OCI-M2 (cell line): ENCODE measurements around the gene CHIC2.

Experiments used
- DNase-seq: peaks from one replicate; lab custom pipeline; 2025; ENCODE audit not compliant: unreplicated experiment; lab: John Stamatoyannopoulos, UW

The CHIC2 gene

GRCh38 chr4:54011201-54011600 is 53.2 kb downstream of the CHIC2 start:
- DNase-seq: no peak

DNA sequence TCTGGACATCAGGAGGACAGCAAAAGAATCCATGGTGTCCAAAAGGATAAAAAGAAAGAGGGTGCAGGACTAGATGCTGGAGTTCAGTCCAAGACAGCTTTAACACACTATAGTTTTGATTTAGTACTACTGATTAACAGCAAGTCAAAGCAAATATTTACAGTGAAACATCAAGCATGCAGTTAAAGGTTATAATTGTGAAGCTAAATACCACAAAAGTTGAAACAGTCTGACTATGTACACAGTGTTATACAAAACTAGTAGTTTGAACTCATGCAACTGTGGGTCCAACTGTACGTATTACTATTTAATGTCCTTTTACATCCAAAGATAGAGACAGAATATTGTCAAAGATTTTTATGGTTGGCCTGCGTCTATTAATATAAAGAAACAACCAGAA is 57.6 kb downstream of the CHIC2 start:
- no peak for DNase-seq

DNA sequence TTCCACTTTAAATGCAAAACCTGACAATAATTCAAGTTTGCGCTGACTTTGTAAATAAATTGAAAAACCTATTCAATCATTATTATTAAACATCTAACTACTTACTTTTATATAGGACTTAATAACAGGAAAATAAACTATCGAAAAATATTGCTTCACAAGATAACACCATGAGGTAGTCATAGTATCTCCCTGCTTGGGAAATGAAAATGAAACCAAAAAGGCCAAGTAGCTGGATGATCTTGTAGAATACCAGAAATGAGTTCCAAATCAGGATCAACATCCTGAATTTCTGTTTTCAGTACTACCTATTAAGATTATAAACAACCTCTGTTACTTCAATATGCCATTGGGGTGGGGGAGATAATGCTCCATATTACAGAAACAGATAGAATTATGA is 58.9 kb downstream of the CHIC2 start:
- no peak for DNase-seq

DNA sequence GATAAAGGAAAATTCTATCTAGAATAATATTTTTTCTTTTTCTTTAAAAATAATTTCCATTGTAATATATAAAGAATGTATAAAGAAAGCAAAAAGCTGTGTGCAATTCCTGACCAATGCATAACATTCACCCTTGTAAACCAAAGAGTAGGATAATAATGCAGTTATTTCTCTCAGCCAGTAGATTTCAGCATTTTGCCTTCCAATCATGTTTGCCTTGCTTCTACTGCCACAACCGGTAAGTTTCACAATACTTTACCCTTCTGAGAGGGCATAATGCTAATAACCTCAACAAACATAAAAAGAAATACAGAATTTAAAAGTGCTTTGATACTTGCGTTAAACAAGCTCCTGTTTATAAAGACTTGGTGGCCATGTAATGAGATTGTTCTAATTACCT is 59.9 kb downstream of the CHIC2 start:
- DNase-seq: no peak

GRCh38 chr4:54001668-54002365 is 62.6 kb downstream of the CHIC2 start:
- DNase-seq: no peak

DNA sequence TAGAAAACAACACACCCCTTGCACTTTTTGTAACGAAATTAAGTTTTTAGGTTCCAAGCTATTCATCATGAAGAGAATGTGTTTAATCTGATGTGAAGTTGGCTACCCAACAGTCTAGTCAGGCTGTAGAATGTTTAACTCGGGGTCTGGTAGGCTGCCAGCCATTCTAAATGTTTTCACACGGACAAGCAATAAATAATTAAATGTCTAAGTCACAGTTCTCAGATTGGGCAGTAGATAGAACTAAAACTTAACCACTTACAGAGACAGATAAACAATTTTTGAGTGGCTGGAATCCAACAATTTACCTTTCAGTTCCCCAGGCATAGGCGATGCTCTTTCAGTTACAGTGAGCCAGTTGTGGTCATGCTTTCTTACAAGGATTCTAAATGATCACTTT is 66.5 kb downstream of the CHIC2 start:
- DNase-seq: no peak

GRCh38 chr4:53994382-53995102 is 69.9 kb downstream of the CHIC2 start:
- no peak for DNase-seq

DNA sequence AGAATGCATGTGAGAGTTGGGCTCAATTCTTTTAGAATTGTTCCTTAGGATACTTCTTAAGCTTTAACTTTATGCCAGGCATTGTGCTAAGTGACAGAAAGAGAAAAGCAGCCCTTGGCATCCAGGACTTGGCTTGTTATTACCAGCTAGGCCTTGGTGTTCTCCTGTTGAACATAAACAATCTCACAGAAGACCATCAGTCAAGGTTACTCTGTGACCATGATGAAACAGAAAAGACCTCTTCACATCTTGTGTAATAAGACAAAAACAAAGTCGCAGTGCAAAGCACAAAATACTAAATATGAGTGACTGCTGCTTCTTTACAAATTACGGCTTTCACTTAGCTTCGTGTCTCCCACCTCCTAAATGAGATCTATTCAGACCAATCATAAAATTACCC is 71.6 kb downstream of the CHIC2 start:
- DNase-seq: no peak

- no peak for DNase-seq
Observed at GRCh38 chr4:53991821-53992220, 72.6 kb downstream of the CHIC2 start.

DNA sequence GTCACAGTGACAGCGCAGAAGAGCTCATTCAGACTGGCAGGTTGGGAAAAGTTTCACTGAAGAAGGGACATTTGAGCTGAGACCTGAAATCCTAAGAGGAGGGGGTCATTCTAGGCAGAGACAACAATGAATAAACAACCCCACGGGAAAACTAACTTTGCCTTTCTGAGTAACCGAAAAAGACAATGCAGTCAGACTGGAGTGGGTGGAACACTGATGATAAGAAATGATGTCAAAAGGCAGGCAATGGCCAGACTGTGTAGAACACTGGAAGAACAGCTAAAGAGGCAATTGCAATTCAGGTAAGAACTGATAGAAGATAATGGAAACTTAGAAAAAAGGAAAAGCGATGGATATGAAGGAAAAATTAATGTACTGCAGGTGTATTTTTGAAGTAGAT is 73.8 kb downstream of the CHIC2 start:
- DNase-seq: no peak

DNA sequence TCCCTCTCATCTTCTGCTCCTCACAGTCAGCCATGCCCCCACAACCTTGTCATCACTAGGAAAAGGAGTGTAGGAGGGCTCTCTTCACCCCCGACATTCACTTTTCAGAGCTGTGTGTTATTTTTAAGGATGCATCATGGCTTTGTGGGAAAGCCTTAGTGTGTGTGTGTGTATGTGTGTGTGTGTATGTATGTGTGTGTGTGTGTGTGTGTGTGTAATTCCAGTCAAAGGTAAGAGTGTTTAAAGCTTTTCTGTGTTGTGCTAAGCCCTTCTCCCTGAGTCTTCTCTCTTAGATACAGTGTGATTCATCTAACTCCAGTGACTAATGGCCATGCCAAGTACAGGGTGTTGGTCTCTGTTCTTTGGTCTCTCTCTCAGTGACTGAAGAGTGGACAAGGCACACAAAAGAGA is 76.6 kb downstream of the CHIC2 start:
- DNase-seq: no peak

DNA sequence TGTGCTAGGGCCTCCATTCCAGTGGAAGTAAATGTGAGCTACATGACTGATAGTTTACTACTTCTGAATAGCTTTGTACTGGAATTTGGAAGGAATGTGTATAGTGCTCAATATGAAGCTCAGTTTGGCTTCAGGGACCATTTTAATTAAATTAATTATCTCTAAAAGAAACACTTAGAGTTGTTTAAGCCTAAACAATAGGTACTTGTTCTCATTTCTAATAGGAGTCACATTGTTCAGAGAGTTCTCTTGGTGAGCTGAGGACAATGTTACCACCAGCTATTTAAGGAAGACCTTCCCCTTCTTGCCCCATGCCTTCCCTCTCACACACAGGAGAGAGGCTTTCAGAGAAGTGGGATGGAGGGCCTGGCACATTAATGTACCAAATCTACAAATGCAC is 78.3 kb downstream of the CHIC2 start:
- no peak for DNase-seq

GRCh38 chr4:53981567-53981966 is 82.8 kb downstream of the CHIC2 start:
- no peak for DNase-seq

GRCh38 chr4:53981066-53981465 is 83.3 kb downstream of the CHIC2 start:
- no peak for DNase-seq

- no peak for DNase-seq
Observed at GRCh38 chr4:53974561-53974960, 89.8 kb downstream of the CHIC2 start.

DNA sequence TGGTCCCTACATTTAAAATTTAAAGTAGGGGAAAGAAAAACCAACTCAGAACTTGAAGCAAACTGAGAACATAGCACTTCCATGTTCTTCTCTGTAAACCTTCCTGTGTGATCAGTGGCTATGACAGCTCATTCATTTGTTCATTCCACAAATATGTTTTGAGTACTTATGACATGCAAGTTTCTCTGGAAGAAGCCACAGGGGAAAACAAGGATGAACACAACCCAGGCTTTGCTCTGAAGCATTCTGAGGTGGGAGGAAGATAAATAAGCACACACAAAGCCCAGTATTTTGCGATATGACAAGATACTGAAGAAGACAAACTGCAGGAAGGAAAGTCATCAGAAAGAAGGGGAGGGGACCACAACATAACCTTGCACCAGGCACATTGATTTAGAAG is 96.4 kb downstream of the CHIC2 start:
- DNase-seq: no peak

- no peak for DNase-seq
Observed at GRCh38 chr4:53963781-53964180, 100.6 kb downstream of the CHIC2 start.

GRCh38 chr4:53963336-53963735 is 101.1 kb downstream of the CHIC2 start:
- DNase-seq: no peak

GRCh38 chr4:53962516-53963225 is 101.7 kb downstream of the CHIC2 start:
- no peak for DNase-seq

DNA sequence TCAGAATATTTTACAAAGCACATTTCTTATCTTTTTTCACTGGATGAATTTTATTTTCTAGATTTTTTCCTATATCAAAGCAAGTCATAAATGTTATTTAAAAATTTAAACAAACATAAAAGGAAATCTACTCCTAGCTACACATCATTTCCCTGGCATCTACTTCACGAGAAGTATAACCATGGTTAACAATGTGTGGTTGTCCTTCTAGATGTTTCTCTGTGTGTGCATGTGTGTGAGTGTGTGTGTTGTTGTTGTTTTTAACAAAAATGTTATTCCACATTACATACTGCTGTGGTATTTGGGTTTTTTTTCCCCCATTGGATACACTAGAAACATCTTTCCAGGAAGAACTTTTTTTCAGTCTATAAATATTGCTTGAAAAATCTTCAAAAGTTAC is 103.1 kb downstream of the CHIC2 start:
- DNase-seq: no peak

DNA sequence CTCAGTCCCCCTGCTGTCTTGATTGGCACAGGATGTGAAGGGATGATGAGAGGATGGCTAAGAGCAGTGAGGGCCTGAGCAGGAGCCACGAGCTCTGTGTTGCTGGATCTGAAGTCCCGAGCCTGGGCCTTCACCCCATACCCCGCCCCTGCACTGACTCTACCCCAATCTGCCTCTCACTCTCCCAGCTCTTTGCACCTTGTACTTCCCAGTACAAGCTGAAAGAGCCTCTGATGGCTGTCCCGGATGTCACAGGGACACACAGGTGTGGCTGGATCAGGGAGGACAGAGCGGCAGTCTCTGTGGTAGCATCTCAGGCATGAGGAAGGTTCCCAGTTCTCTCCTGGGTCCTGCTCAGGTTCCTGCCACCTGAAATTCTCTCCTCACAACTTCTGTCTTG is 103.6 kb downstream of the CHIC2 start:
- DNase-seq: no peak
